Loucy (cell line): Measurements from ENCODE around the gene ITGB3.

Experiments
- H2AFZ ChIP-seq: fragments of 200-600 bp; sonication (generic); 2 replicates; pipeline ENCODE4 v1.6.0; 2016; ENCODE audit warnings: antibody characterized with exemption, mild to moderate bottlenecking, low read length, moderate library complexity
- H3F3A ChIP-seq: fragments of 200-600 bp; 2 replicates; pipeline ENCODE4 v1.6.0; 2016; ENCODE audit warnings: antibody characterized with exemption, low read depth, mild to moderate bottlenecking
- H3K27me3 ChIP-seq: fragments of 200-600 bp; sonication (generic); 2 replicates; pipeline ENCODE4 v1.6.1; 2014; ENCODE audit warnings: low read length, mild to moderate bottlenecking; ENCODE audit not compliant: insufficient read depth, poor library complexity, severe bottlenecking
- H3K36me3 ChIP-seq: fragments of 200-600 bp; sonication (generic); 2 replicates; pipeline ENCODE4 v1.6.1; 2016; ENCODE audit warnings: low read length; ENCODE audit not compliant: insufficient read depth
- H3K4me1 ChIP-seq: fragments of 200-600 bp; sonication (generic); 2 replicates; pipeline ENCODE4 v1.5.1; 2014; ENCODE audit warnings: low read length, mild to moderate bottlenecking; ENCODE audit not compliant: insufficient read depth, poor library complexity, severe bottlenecking
- H3K4me2 ChIP-seq: fragments of 200-600 bp; sonication (generic); 2 replicates; pipeline ENCODE4 v1.6.0; 2014; ENCODE audit warnings: antibody characterized with exemption, low read length, low read depth, mild to moderate bottlenecking; ENCODE audit not compliant: poor library complexity, severe bottlenecking
- H3K4me3 ChIP-seq: fragments of 200-600 bp; sonication (generic); 2 replicates; pipeline ENCODE4 v1.5.1; 2014; ENCODE audit warnings: low read length, mild to moderate bottlenecking, mixed read lengths; ENCODE audit not compliant: poor library complexity, severe bottlenecking
- H3K79me2 ChIP-seq: fragments of 200-600 bp; sonication (generic); 2 replicates; pipeline ENCODE4 v1.6.1; 2014; ENCODE audit warnings: low read length; ENCODE audit not compliant: insufficient read depth
- H3K9ac ChIP-seq: fragments of 200-600 bp; sonication (generic); 2 replicates; pipeline ENCODE4 v1.6.0; 2014; ENCODE audit warnings: mild to moderate bottlenecking, low read depth, low read length, moderate library complexity; ENCODE audit not compliant: poor library complexity, severe bottlenecking
- H3K9me2 ChIP-seq: fragments of 200-600 bp; sonication (generic); replicated peaks from 2 replicates; pipeline ENCODE4 v1.6.1; 2016; ENCODE audit warnings: low read depth, low read length, mixed read lengths
- H3K9me3 ChIP-seq: fragments of 200-600 bp; sonication (generic); 2 replicates; pipeline ENCODE4 v1.6.1; 2014; ENCODE audit warnings: mild to moderate bottlenecking, antibody characterized with exemption, low read length, low read depth; ENCODE audit not compliant: insufficient read depth
- H4K20me1 ChIP-seq: fragments of 200-600 bp; sonication (generic); 2 replicates; pipeline ENCODE4 v1.6.0; 2014; ENCODE audit warnings: antibody characterized with exemption, low read length, mild to moderate bottlenecking; ENCODE audit not compliant: insufficient read depth, poor library complexity, severe bottlenecking
- CTCF ChIP-seq: fragments of 200-600 bp; sonication (generic); conservative IDR thresholded peaks from 2 replicates; pipeline ENCODE4 v1.5.1; 2014; ENCODE audit warnings: mild to moderate bottlenecking, antibody characterized with exemption, low read length
- EZH2phosphoT487 ChIP-seq: fragments of 200-600 bp; IDR thresholded peaks from 2 replicates; pipeline ENCODE4 v1.6.1; 2018; ENCODE audit warnings: antibody characterized with exemption, mild to moderate bottlenecking, moderate library complexity, borderline replicate concordance

The ITGB3 gene

GRCh38 chr17:47232465-47232864 is 21.2 kb upstream of the ITGB3 start:
- H3K4me2 ChIP-seq, result no peak overlapping the region
- no peak overlapping the region for H3K4me3 ChIP-seq

GRCh38 chr17:47235506-47235905 is 18.1 kb upstream of the ITGB3 start:
- H3K36me3 ChIP-seq, result no peaks in the 10 kb centered on the region
- H3F3A ChIP-seq, result no peaks in the 10 kb centered on the region
- no peak overlapping the region for H3K9ac ChIP-seq
- no peak overlapping the region for H3K4me2 ChIP-seq
- no peak overlapping the region for H3K4me3 ChIP-seq
- H2AFZ ChIP-seq, result no peak overlapping the region
- TF ChIP-seq EZH2phosphoT487 (no peak), CTCF (no peak)
- no peaks in the 10 kb centered on the region for H3K27me3 ChIP-seq
- peaks cover 4% of the 10 kb centered on the region; the same call in 1 of the 2 replicates for H3K9me3 ChIP-seq
- H3K9me2 ChIP-seq, result no peaks in the 10 kb centered on the region
- H4K20me1 ChIP-seq, result no peaks in the 10 kb centered on the region
- H3K79me2 ChIP-seq, result no peaks in the 10 kb centered on the region
- H3K4me1 ChIP-seq, result peaks cover 20% of the 10 kb centered on the region

More at GRCh38 chr17:47232465-47232864, 21.2 kb upstream of the ITGB3 start:
- Histone ChIP-seq H4K20me1 (no peaks in the 10 kb centered on the region), H3K9me3 (peaks cover 4% of the 10 kb centered on the region; the same call in 1 of the 2 replicates), H2AFZ (no peak overlapping the region), H3F3A (no peaks in the 10 kb centered on the region), H3K4me1 (peaks cover 15% of the 10 kb centered on the region), H3K79me2 (no peaks in the 10 kb centered on the region), H3K9ac (no peak overlapping the region), H3K9me2 (no peaks in the 10 kb centered on the region), H3K36me3 (no peaks in the 10 kb centered on the region), H3K27me3 (no peaks in the 10 kb centered on the region)
- TF ChIP-seq EZH2phosphoT487 (no peak), CTCF (no peak)

- Histone ChIP-seq H2AFZ (no peak overlapping the region), H3K4me3 (no peak overlapping the region), H3K27me3 (no peaks in the 10 kb centered on the region), H3K79me2 (no peaks in the 10 kb centered on the region), H3K36me3 (no peaks in the 10 kb centered on the region), H4K20me1 (no peaks in the 10 kb centered on the region), H3K9me2 (no peaks in the 10 kb centered on the region), H3K9ac (no peak overlapping the region), H3K9me3 (peaks cover 4% of the 10 kb centered on the region; the same call in 1 of the 2 replicates), H3K4me1 (peaks cover 20% of the 10 kb centered on the region), H3K4me2 (no peak overlapping the region), H3F3A (no peaks in the 10 kb centered on the region)
- TF ChIP-seq EZH2phosphoT487 (no peak), CTCF (no peak)
Observed at GRCh38 chr17:47235923-47236322, 17.7 kb upstream of the ITGB3 start.
